IPS DF 19.7 (cell line): ENCODE measurements around the gene ATP6V0D1.
A peak's percentile ranks its signal among the peaks of the same experiment; 100 is the strongest.
"Not testable (repeated sequence)": the region's sequence is repeated elsewhere in the genome, so short reads cannot be mapped to it uniquely, and the experiment has no call there.

Experiments used
- DNase-seq: peaks from one replicate; pipeline ENCODE4 v3.0.0-alpha.2; 2013; ENCODE audit warnings: low read depth, low spot score

The ATP6V0D1 gene

GRCh38 chr16:67480833-67481560, at the start of gene ATP6V0D1:
ATP6V0D1 (minus strand) TSS chr16:67481157; CDS start chr16:67481086, 71 bp downstream.
- DNase-seq: peak; percentile 85

GRCh38 chr16:67530013-67530939, 49.3 kb upstream of the ATP6V0D1 start:
- no peak for DNase-seq

- DNase-seq: no peak
Measured at GRCh38 chr16:67529582-67530012, 48.6 kb upstream of the ATP6V0D1 start.

- DNase-seq: no peak
Measured at GRCh38 chr16:67528870-67529581, 48.1 kb upstream of the ATP6V0D1 start.

- no peak for DNase-seq
Measured at GRCh38 chr16:67528222-67528869, 47.4 kb upstream of the ATP6V0D1 start, which contains the start of gene RIPOR1. RIPOR1 (plus strand) TSS chr16:67528829; CDS start chr16:67538447, 9,618 bp downstream.

GRCh38 chr16:67526149-67526791, 45.3 kb upstream of the ATP6V0D1 start:
- no peak for DNase-seq

GRCh38 chr16:67525176-67525860, 44.4 kb upstream of the ATP6V0D1 start:
- no peak for DNase-seq

- peak; percentile 65 for DNase-seq
Measured at GRCh38 chr16:67521095-67521804, 40.3 kb upstream of the ATP6V0D1 start.

GRCh38 chr16:67519242-67519641, 38.3 kb upstream of the ATP6V0D1 start:
- DNase-seq: no peak

- DNase-seq: no peak
Measured at GRCh38 chr16:67518676-67519075, 37.7 kb upstream of the ATP6V0D1 start.

GRCh38 chr16:67517661-67518423, 36.9 kb upstream of the ATP6V0D1 start:
- DNase-seq: no peak

- DNase-seq: no peak
Measured at GRCh38 chr16:67517155-67517445, 36.1 kb upstream of the ATP6V0D1 start.

- DNase-seq: no peak
Measured at GRCh38 chr16:67516296-67517154, 35.6 kb upstream of the ATP6V0D1 start.

- no peak for DNase-seq
Measured at GRCh38 chr16:67514382-67514828, 33.4 kb upstream of the ATP6V0D1 start.

GRCh38 chr16:67513892-67514291, 32.9 kb upstream of the ATP6V0D1 start:
- DNase-seq: not testable (repeated sequence)

- DNase-seq: no peak
Measured at GRCh38 chr16:67509016-67509415, 28.1 kb upstream of the ATP6V0D1 start.

- DNase-seq: no peak
Measured at GRCh38 chr16:67506468-67506867, 25.5 kb upstream of the ATP6V0D1 start.
